ENCODE results near the gene SMIM35. TPM values are rescaled to one million over a fixed set of nuclear protein-coding genes. Genes with fewer than 3 reads are reported as not detected.

The SMIM35 gene
- total RNA-seq, 2 experiments from 2014 or later, result 2.2 to 2.4 TPM

DNA sequence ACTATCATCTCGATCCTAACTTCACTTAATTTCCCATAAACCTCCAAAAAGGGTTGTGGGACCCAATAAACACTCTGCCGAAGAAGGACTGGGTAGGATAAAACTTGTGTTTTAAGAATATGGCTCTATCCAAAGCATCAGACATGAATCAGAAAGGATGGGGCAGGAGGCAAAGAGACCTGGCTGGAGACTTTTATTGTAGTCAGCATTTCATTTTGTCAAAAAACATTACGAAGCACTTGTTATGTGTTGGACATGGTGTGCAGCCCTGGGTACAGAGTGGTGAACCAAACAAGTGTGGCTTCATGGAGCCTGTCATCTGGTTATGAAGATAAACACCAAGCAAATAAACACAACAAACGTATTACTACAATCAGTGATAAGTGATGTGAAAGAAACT, 83.3 kb downstream of the SMIM35 start:
- no peak for DNase-seq
- ATAC-seq, result no peak
- ChIA-PET POLR2A (interaction anchor here (0.6 to 9.4 kb wide), 11 partner anchors 9 to 867 kb away, joined by 4 to 225 read pairs (median 21); partner anchors contain the start of gene IL10RA), CTCF (interaction anchor here (1.0 to 14.8 kb wide), 13 partner anchors 9 to 196 kb away, joined by 3 to 168 read pairs (median 13); partner anchors contain the start of genes FXYD2 and IL10RA)
- Mint-ChIP-seq H3K4me3 (peak overlapping the region; percentile 72), H3K27ac (peak overlapping the region; percentile 98), H3K36me3 (ENCODE audit: low read depth) (peaks cover 70% of the 10 kb centered on the region), H3K27me3 (ENCODE audit: low read depth) (no peaks in the 10 kb centered on the region), H3K4me1 (ENCODE audit: low read depth) (peaks cover 100% of the 10 kb centered on the region), H3K9me3 (ENCODE audit: insufficient read depth) (no peaks in the 10 kb centered on the region)

DNA sequence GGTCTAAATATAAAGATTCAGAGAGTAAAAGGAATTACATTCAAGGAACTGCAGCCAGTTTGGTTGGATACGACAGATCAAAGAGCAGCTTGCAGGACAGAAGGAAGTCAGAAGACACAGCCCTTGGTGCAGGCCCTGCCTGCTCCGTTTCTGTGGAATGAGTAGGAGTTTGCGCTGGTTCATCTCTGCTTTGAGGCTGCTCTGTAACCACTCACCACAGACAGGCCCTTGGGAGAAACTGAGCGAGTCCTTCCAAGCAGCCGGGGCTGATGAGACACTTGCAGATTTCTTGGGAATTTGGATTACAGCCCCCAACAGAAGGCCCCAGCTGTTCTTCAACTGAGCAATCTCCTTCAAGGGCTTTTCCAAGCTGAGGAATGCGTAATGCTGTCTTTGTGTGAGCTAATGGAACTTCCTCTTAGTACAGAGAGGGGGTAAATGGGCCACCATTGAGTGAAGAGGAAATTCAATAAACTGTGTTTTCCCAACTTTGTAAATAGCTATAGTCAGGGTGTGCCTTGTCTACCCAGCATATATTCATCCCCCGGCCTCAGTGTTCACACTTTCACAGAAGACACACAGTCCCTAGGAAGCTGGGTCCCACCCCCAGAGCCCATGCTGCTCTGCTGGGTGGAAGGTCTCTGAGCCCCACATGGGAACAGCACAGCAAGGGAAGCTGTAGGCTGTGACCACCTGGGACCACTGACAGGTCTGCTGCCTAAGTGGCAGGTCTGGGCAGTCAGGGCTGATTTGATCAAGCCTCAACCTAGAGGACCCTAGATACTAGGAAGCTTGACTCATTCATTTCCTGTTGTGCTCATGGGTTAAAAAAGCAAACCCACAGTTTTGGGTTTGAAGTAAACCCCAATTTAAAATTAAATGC, 84.0 kb downstream of the SMIM35 start:
- H3K27ac Mint-ChIP-seq, result peak overlapping the region; percentile 98
- DNase-seq, result peak; percentile 70
- H3K27me3 Mint-ChIP-seq (ENCODE audit: low read depth), result no peaks in the 10 kb centered on the region
- no peaks in the 10 kb centered on the region for H3K9me3 Mint-ChIP-seq (ENCODE audit: insufficient read depth)
- peak overlapping the region; percentile 72 for H3K4me3 Mint-ChIP-seq
- POLR2A ChIA-PET, result interaction anchor here (0.6 to 9.4 kb wide), 18 partner anchors 10 to 868 kb away, joined by 3 to 225 read pairs (median 8); partner anchors contain the start of genes IL10RA and UBE4A
- ATAC-seq, result peak; percentile 52
- CTCF ChIA-PET, result interaction anchor here (1.0 to 14.8 kb wide), 17 partner anchors 10 to 195 kb away, joined by 3 to 168 read pairs (median 12); partner anchors contain the start of genes FXYD2 and IL10RA
- H3K36me3 Mint-ChIP-seq (ENCODE audit: low read depth), result peaks cover 77% of the 10 kb centered on the region
- peaks cover 100% of the 10 kb centered on the region for H3K4me1 Mint-ChIP-seq (ENCODE audit: low read depth)

DNA sequence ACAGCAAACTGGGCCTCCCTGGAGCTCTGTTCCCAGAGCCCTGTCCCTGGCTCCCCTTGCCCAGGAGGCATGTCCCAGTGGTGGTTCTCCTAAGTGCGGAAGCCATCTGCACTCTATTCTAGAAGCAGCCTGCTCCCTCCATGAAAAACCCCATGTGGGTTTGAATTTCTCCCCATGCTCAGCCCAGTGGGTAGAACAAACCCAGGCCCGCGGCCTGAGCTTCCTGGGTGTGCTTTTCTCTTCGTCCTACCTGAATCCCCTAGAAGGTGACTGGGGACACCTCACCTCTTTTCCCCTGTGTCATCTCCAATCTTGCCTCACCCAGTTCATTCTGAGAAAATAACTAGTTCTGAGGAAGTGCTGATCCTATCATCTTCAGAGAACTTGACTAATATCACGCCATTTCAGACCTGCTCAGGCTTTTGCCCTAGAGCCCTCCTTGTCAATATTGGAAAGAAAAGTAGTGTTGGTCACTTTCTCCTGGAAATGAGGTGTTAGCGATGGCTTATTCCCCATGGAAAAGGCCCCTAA, 84.7 kb downstream of the SMIM35 start:
- peak; percentile 87 for DNase-seq
- POLR2A ChIA-PET, result interaction anchor here (0.8 to 9.4 kb wide), 20 partner anchors 9 to 358 kb away, joined by 3 to 225 read pairs (median 8); partner anchors contain the start of genes FXYD2, IL10RA and UBE4A
- ATAC-seq, result peak; percentile 74
- peak overlapping the region; percentile 98 for H3K27ac Mint-ChIP-seq
- no peaks in the 10 kb centered on the region for H3K27me3 Mint-ChIP-seq (ENCODE audit: low read depth)
- peak overlapping the region; percentile 72 for H3K4me3 Mint-ChIP-seq
- CTCF ChIA-PET, result interaction anchor here (1.0 to 14.8 kb wide), 18 partner anchors 11 to 194 kb away, joined by 3 to 168 read pairs (median 12); partner anchors contain the start of genes FXYD2 and IL10RA
- H3K4me1 Mint-ChIP-seq (ENCODE audit: low read depth), result peaks cover 100% of the 10 kb centered on the region
- H3K9me3 Mint-ChIP-seq (ENCODE audit: insufficient read depth), result no peaks in the 10 kb centered on the region
- peaks cover 83% of the 10 kb centered on the region for H3K36me3 Mint-ChIP-seq (ENCODE audit: low read depth)

DNA sequence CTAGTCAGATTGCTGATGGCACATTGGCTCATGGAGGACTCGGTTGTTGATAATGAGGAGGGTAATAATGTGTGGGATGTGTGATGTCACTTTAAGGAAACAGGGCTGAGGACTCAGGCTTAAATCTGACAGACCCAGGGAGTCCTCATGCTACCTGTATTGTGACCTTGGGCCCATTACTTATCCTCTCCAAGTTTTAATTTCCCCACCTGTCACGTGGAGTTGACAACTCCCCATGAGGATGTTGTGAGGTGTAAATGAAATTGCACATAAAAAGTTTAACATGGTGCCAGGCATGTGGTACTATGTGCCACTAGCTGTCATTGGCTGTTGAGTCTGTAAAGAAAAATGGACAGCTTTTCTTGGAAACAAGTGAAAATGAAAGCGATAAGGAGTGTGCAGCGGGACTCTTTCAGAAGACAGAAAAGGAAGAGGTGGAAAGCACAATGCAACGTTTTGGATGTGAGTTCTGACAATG, 85.2 kb downstream of the SMIM35 start:
- CTCF ChIA-PET, result interaction anchor here (0.5 to 14.8 kb wide), 19 partner anchors 11 to 194 kb away, joined by 3 to 168 read pairs (median 12); partner anchors contain the start of genes FXYD2 and IL10RA
- Mint-ChIP-seq H3K27me3 (ENCODE audit: low read depth) (no peaks in the 10 kb centered on the region), H3K4me3 (peak overlapping the region; percentile 72), H3K9me3 (ENCODE audit: insufficient read depth) (no peaks in the 10 kb centered on the region), H3K27ac (peak overlapping the region; percentile 98), H3K36me3 (ENCODE audit: low read depth) (peaks cover 83% of the 10 kb centered on the region), H3K4me1 (ENCODE audit: low read depth) (peaks cover 100% of the 10 kb centered on the region)
- DNase-seq (peak; percentile 73), ATAC-seq (peak; percentile 56)
- POLR2A ChIA-PET, result interaction anchor here (0.8 to 9.4 kb wide), 17 partner anchors 9 to 186 kb away, joined by 3 to 225 read pairs (median 7); partner anchors contain the start of genes FXYD2 and IL10RA

DNA sequence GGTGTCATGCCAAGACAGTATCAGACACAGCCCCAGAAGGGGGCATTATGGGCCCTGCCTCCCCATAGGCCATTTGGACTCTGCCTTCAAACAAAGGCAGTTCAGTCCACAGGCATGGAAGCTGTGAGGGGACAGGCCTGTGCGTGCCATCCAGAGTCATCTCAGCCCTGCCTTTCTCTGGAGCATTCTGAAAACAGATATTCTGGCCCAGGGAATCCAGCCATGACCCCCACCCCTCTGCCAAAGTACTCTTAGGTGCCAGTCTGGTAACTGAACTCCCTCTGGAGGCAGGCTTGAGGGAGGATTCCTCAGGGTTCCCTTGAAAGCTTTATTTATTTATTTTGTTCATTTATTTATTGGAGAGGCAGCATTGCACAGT, 85.9 kb downstream of the SMIM35 start:
- CTCF ChIA-PET, result interaction anchor here (1.2 to 14.8 kb wide), 12 partner anchors 14 to 193 kb away, joined by 3 to 168 read pairs (median 16); partner anchors contain the start of genes FXYD2 and IL10RA
- peaks cover 85% of the 10 kb centered on the region for H3K36me3 Mint-ChIP-seq (ENCODE audit: low read depth)
- POLR2A ChIA-PET, result interaction anchor here (1.3 to 9.4 kb wide), 13 partner anchors 8 to 186 kb away, joined by 3 to 225 read pairs (median 10); partner anchors contain the start of genes FXYD2 and IL10RA
- H3K9me3 Mint-ChIP-seq (ENCODE audit: insufficient read depth), result no peaks in the 10 kb centered on the region
- peak overlapping the region; percentile 98 for H3K27ac Mint-ChIP-seq
- peak overlapping the region; percentile 19 for H3K4me3 Mint-ChIP-seq
- DNase-seq (no peak), ATAC-seq (no peak)
- H3K4me1 Mint-ChIP-seq (ENCODE audit: low read depth), result peaks cover 99% of the 10 kb centered on the region
- H3K27me3 Mint-ChIP-seq (ENCODE audit: low read depth), result no peaks in the 10 kb centered on the region

DNA sequence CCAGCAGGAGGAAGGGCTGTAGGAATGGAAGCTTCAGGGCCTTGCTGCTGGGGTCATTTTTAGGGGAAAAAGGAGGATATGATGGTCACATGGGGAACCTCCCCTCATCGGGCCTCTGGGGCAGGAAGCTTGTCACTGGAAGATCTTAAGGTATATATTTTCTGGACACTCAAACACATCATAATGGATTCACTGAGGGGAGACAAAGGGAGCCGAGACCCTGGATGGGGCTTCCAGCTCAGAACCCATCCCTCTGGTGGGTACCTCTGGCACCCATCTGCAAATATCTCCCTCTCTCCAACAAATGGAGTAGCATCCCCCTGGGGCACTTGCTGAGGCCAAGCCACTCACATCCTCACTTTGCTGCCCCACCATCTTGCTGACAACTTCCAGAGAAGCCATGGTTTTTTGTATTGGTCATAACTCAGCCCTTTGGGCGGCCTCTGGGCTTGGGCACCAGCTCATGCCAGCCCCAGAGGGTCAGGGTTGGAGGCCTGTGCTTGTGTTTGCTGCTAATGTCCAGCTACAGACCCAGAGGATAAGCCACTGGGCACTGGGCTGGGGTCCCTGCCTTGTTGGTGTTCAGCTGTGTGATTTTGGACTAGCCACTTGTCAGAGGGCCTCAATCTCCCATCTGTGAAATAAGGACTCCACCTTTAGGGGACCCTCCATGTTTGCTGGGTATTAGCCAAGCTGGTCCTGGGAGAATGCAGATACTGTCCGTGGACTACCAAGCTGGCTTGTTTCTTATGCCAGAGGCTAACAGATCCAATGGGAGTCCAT, 86.5 kb downstream of the SMIM35 start:
- Mint-ChIP-seq H3K27me3 (ENCODE audit: low read depth) (no peaks in the 10 kb centered on the region), H3K4me3 (peak overlapping the region; percentile 36), H3K36me3 (ENCODE audit: low read depth) (peaks cover 85% of the 10 kb centered on the region), H3K27ac (peak overlapping the region; percentile 98), H3K4me1 (ENCODE audit: low read depth) (peaks cover 99% of the 10 kb centered on the region), H3K9me3 (ENCODE audit: insufficient read depth) (no peaks in the 10 kb centered on the region)
- DNase-seq (no peak), ATAC-seq (no peak)
- ChIA-PET POLR2A (interaction anchor here (0.9 to 9.4 kb wide), 14 partner anchors 13 to 185 kb away, joined by 3 to 225 read pairs (median 6); partner anchors contain the start of genes FXYD2 and IL10RA), CTCF (interaction anchor here (0.7 to 14.8 kb wide), 13 partner anchors 9 to 184 kb away, joined by 3 to 168 read pairs (median 12); partner anchors contain the start of genes FXYD2 and IL10RA)

DNA sequence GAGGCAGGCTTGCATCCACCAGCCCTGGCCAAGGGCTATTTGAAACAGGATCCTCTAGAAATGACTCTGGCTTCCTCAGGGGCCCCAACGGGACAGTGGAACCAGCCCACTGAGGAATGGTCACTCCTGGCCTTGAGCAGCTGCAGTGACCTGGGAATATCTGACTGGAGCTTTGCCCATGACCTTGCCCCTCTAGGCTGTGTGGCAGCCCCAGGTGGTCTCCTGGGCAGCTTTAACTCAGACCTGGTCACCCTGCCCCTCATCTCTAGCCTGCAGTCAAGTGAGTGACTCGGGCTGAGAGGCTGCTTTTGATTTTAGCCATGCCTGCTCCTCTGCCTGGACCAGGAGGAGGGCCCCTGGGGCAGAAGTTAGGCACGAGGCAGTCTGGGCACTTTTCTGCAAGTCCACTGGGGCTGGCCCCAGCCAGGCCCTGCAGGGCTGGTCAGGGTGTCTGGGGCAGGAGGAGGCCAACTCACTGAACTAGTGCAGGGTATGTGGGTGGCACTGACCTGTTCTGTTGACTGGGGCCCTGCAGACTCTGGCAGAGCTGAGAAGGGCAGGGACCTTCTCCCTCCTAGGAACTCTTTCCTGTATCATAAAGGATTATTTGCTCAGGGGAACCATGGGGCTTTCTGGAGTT, 87.3 kb downstream of the SMIM35 start:
- Mint-ChIP-seq H3K4me3 (peak overlapping the region; percentile 36), H3K27ac (peak overlapping the region; percentile 98), H3K9me3 (ENCODE audit: insufficient read depth) (no peaks in the 10 kb centered on the region), H3K27me3 (ENCODE audit: low read depth) (no peaks in the 10 kb centered on the region), H3K36me3 (ENCODE audit: low read depth) (peaks cover 86% of the 10 kb centered on the region), H3K4me1 (ENCODE audit: low read depth) (peaks cover 99% of the 10 kb centered on the region)
- DNase-seq (no peak), ATAC-seq (no peak)
- ChIA-PET CTCF (interaction anchor here (0.7 to 14.8 kb wide), 7 partner anchors 8 to 182 kb away, joined by 3 to 168 read pairs (median 5); partner anchors contain the start of genes FXYD2 and IL10RA), POLR2A (interaction anchor here (0.9 to 9.4 kb wide), 10 partner anchors 12 to 184 kb away, joined by 4 to 225 read pairs (median 10); partner anchors contain the start of gene IL10RA)

DNA sequence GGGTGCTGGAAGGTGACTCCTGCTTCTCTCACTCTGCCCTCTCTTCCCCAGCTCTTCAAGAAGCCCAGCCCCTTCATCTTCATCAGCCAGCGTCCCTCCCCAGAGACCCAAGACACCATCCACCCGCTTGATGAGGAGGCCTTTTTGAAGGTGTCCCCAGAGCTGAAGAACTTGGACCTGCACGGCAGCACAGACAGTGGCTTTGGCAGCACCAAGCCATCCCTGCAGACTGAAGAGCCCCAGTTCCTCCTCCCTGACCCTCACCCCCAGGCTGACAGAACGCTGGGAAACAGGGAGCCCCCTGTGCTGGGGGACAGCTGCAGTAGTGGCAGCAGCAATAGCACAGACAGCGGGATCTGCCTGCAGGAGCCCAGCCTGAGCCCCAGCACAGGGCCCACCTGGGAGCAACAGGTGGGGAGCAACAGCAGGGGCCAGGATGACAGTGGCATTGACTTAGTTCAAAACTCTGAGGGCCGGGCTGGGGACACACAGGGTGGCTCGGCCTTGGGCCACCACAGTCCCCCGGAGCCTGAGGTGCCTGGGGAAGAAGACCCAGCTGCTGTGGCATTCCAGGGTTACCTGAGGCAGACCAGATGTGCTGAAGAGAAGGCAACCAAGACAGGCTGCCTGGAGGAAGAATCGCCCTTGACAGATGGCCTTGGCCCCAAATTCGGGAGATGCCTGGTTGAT, 88.0 kb downstream of the SMIM35 start:
- H3K9me3 Mint-ChIP-seq (ENCODE audit: insufficient read depth), result no peaks in the 10 kb centered on the region
- H3K4me3 Mint-ChIP-seq, result no peak overlapping the region
- H3K4me1 Mint-ChIP-seq (ENCODE audit: low read depth), result peaks cover 99% of the 10 kb centered on the region
- DNase-seq (no peak), ATAC-seq (no peak)
- H3K27ac Mint-ChIP-seq, result peak overlapping the region; percentile 98
- no peaks in the 10 kb centered on the region for H3K27me3 Mint-ChIP-seq (ENCODE audit: low read depth)
- CTCF ChIA-PET, result interaction anchor here (0.8 to 14.8 kb wide), 6 partner anchors 12 to 191 kb away, joined by 3 to 168 read pairs (median 18); partner anchors contain the start of gene IL10RA
- peaks cover 86% of the 10 kb centered on the region for H3K36me3 Mint-ChIP-seq (ENCODE audit: low read depth)
- POLR2A ChIA-PET, result interaction anchor here (1.0 to 9.4 kb wide), 11 partner anchors 9 to 68 kb away, joined by 3 to 225 read pairs (median 11); partner anchors contain the start of gene IL10RA

DNA sequence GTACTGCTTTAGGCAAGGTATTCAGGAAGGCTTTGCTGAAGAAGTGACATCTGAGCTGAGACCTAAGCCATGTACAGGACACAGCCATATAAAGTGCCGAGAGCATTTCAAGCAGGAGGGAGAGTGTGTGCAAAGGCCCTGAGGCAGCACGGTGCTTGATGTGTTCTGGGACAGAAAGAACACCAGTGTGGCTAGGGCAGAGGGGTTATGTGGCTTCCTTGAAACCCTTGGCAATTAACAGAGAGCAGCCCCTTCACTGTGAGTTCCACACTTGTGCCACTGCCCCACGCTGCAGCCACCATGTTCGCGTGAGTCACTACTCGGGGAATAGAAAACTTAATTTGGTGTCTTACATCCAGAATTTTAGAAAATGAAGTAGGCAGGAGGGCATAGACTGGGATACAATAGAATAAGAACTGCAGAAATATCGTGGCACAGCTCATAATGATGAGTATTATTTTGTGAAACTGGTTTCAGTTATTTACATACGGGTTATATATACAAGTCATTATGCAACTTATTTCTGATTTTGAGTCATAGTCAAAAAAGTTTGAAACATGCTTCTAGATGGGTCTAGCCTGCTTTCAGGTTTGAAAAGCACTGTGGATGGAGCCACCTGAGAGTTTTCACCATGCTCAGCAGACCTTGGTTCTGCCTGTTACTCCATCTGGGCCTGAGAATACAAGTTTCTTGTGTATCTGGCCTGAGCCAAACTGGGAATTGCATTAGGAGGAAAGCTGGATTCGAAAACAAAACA, 88.8 kb downstream of the SMIM35 start:
- Mint-ChIP-seq H3K27ac (peak overlapping the region; percentile 98), H3K4me3 (no peak overlapping the region), H3K9me3 (ENCODE audit: insufficient read depth) (no peaks in the 10 kb centered on the region), H3K27me3 (ENCODE audit: low read depth) (no peaks in the 10 kb centered on the region), H3K4me1 (ENCODE audit: low read depth) (peaks cover 99% of the 10 kb centered on the region), H3K36me3 (ENCODE audit: low read depth) (peaks cover 87% of the 10 kb centered on the region)
- POLR2A ChIA-PET, result interaction anchor here (1.0 to 9.4 kb wide), 11 partner anchors 9 to 67 kb away, joined by 3 to 225 read pairs (median 14); partner anchors contain the start of gene IL10RA
- CTCF ChIA-PET, result interaction anchor here (0.8 to 14.8 kb wide), 7 partner anchors 11 to 190 kb away, joined by 3 to 168 read pairs (median 9); partner anchors contain the start of gene IL10RA
- no peak for ATAC-seq
- no peak for DNase-seq

Data from activated CD8-positive, alpha-beta T cell treated with anti-CD3 and anti-CD28 coated beads, Interleukin-2, amount 10 ng/mL, durations not matched to agents 7 days and 5 days (primary cell).